GM12878 (cell line): ENCODE data around the gene LILRB4. TPM values are rescaled to one million over a fixed set of nuclear protein-coding genes. Genes with fewer than 3 reads are reported as not detected.

Experiments
- POLR2A ChIP-seq: IDR thresholded peaks from 2 replicates; pipeline ENCODE4 v1.6.1; 2011; ENCODE audit warnings: low read depth, mild to moderate bottlenecking, low read length
- SIN3A ChIP-seq: IDR thresholded peaks from 2 replicates; pipeline ENCODE4 v1.6.1; 2012; ENCODE audit warnings: low read depth, low read length, improper control_type of control experiment
- ZNF274 ChIP-seq: IDR thresholded peaks from one replicate; pipeline ENCODE4 v1.8.0; 2011; ENCODE audit not compliant: insufficient read length, insufficient read depth
- ZNF384 ChIP-seq: IDR thresholded peaks from 2 replicates; pipeline ENCODE4 v1.6.1; 2012; ENCODE audit warnings: low read depth, mild to moderate bottlenecking, low read length, improper control_type of control experiment, borderline replicate concordance
- polyA plus RNA-seq, 11 experiments: library from polyadenylated mRNA; depleted of rRNA in 4 of 11; unstranded in 6 of 11; stranded (reverse) in 5 of 11; fragments of >200 nt; fragmentation: Nextera tagmentation in 4 of 11; fragmentation: Illumina TruSeq in 1 of 11; extraction: Ambion mirVana in 4 of 11; extraction: Trizol in 1 of 11; gene quantifications; 1 replicate in 1 of 11; 2 replicates in 10 of 11; pipeline versions ENCODE4 v1.2.1 to v1.2.3, GENCODE V29; 2011 to 2016; ENCODE audit warnings: inconsistent platforms in 2 of 11, missing spikeins in 2 of 11, low read depth in 1 of 11
- total RNA-seq, 4 experiments: library from RNA; depleted of rRNA in 3 of 4; stranded (reverse); fragments of >200 nt in 3 of 4; fragmentation: Illumina TruSeq in 1 of 4; extraction: Trizol in 1 of 4; gene quantifications; 2 replicates each; pipeline versions ENCODE4 v1.2.1 to v1.2.3, GENCODE V29; 2013 to 2021
- TF ChIP-seq, protein P1 (sequence below), 3 experiments: IDR thresholded peaks in 2 of 3; conservative IDR thresholded peaks in 1 of 3; 2 replicates each; pipeline ENCODE4 v1.5.1; 2011; ENCODE audit warnings: low read depth in 3 of 3, low read length in 3 of 3, mild to moderate bottlenecking in 3 of 3, control low read depth in 2 of 3, moderate library complexity in 2 of 3, inconsistent platforms in 1 of 3, mixed read lengths in 1 of 3; ENCODE audit not compliant: control insufficient read depth in 2 of 3, insufficient read depth in 1 of 3; ENCODE audit errors: extremely low read depth in 1 of 3
- TF ChIP-seq, protein P2 (sequence below): IDR thresholded peaks from 2 replicates; pipeline ENCODE4 v1.6.1; 2011; ENCODE audit warnings: borderline replicate concordance, low read depth, mild to moderate bottlenecking, moderate library complexity, low read length; ENCODE audit not compliant: insufficient read depth, poor library complexity, severe bottlenecking
- TF ChIP-seq, protein P3 (sequence below): IDR thresholded peaks from 2 replicates; pipeline ENCODE4 v1.6.1; 2012; ENCODE audit warnings: low read depth, low read length, improper control_type of control experiment

The LILRB4 gene
- total and polyA plus RNA-seq, 10 of the 15 experiments (the other 5 are each of a cell fraction or from before 2014, with no cell fraction given), result 2.0 to 39.8 (median 16.0) TPM

DNA sequence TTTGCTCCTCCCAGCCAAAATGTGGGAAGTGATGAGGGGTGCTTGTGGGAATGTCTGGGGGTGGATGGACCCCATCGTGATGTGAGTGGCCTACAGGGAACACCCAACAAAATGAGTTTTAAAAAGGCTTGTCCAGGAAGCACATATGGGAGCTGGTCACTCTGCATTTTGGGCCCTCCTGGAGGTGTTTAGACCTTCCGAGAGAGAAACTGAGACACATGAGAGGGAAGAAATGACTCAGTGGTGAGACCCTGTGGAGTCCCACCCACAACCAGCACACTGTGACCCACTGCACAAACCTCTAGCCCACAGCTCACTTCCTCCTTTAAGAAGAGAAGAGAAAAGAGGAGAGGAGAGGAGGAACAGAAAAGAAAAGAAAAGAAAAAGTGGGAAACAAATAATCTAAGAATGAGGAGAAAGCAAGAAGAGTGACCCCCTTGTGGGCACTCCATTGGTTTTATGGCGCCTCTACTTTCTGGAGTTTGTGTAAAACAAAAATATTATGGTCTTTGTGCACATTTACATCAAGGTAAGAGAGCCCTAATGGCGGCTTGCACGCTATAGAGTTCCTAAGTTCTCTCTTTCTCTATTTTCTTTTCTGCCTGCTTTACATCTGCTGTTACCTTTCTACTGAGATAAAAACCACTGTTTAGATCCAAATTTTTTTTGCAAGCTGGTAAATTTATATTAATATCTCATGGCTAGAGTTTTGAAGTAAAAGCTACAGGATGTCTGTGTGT is 45.8 kb upstream of the LILRB4 start (continued):
- TF ChIP-seq, protein P1, sequence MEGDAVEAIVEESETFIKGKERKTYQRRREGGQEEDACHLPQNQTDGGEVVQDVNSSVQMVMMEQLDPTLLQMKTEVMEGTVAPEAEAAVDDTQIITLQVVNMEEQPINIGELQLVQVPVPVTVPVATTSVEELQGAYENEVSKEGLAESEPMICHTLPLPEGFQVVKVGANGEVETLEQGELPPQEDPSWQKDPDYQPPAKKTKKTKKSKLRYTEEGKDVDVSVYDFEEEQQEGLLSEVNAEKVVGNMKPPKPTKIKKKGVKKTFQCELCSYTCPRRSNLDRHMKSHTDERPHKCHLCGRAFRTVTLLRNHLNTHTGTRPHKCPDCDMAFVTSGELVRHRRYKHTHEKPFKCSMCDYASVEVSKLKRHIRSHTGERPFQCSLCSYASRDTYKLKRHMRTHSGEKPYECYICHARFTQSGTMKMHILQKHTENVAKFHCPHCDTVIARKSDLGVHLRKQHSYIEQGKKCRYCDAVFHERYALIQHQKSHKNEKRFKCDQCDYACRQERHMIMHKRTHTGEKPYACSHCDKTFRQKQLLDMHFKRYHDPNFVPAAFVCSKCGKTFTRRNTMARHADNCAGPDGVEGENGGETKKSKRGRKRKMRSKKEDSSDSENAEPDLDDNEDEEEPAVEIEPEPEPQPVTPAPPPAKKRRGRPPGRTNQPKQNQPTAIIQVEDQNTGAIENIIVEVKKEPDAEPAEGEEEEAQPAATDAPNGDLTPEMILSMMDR (IDR thresholded peaks at IDR 0.05 in 2 of 3, conservative IDR thresholded peaks at IDR 0.05 in 1 of 3; ENCODE audit: control insufficient read depth in 2 of 3, extremely low read depth in 1 of 3, insufficient read depth in 1 of 3, low read depth in 3 of 3, low read length in 3 of 3), result no peak
- TF ChIP-seq ZNF274 (no peak), SIN3A (no peak), ZNF384 (no peak), POLR2A (no peak; the same call in 1 of the 2 replicates)
- TF ChIP-seq, protein P2, sequence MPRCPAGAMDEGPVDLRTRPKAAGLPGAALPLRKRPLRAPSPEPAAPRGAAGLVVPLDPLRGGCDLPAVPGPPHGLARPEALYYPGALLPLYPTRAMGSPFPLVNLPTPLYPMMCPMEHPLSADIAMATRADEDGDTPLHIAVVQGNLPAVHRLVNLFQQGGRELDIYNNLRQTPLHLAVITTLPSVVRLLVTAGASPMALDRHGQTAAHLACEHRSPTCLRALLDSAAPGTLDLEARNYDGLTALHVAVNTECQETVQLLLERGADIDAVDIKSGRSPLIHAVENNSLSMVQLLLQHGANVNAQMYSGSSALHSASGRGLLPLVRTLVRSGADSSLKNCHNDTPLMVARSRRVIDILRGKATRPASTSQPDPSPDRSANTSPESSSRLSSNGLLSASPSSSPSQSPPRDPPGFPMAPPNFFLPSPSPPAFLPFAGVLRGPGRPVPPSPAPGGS, result peak; percentile 69
- TF ChIP-seq, protein P3, sequence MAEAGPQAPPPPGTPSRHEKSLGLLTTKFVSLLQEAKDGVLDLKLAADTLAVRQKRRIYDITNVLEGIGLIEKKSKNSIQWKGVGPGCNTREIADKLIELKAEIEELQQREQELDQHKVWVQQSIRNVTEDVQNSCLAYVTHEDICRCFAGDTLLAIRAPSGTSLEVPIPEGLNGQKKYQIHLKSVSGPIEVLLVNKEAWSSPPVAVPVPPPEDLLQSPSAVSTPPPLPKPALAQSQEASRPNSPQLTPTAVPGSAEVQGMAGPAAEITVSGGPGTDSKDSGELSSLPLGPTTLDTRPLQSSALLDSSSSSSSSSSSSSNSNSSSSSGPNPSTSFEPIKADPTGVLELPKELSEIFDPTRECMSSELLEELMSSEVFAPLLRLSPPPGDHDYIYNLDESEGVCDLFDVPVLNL, result no peak
